GM12878 (cell line): ENCODE results near the gene RBPMS2. TPM values are rescaled to one million over a fixed set of nuclear protein-coding genes. Genes with fewer than 3 reads are reported as not detected.

Experiments
- ATAC-seq: fragments of 200-7000 bp; cut with Tn5 transposase; 3 replicates; pipeline ENCODE4 v1.9.1; 2020; ENCODE audit warnings: mild to moderate bottlenecking, moderate library complexity
- BruUV-seq: library from RNA; stranded (reverse); fragments of 400-500 nt; replicated peaks from 2 replicates; lab custom pipeline; 2021; lab: Mats Ljungman, UMichigan
- CTCF ChIA-PET: fragments of 300-600 bp; sonication (Branson Sonifier 250); formaldehyde crosslinking; extraction: SDS; loops from one replicate; lab custom pipeline; 2021; ENCODE audit warnings: inconsistent platforms; lab: Yijun Ruan, JAX
- POLR2A ChIA-PET: fragments of 350-600 bp; formaldehyde crosslinking; extraction: SDS; loops from one replicate; lab custom pipeline; 2021; ENCODE audit warnings: inconsistent platforms; lab: Charles Lee
- RAD21 ChIA-PET: fragments of 300-600 bp; sonication (Branson Sonifier 250); formaldehyde crosslinking; loops from one replicate; lab custom pipeline; 2023; ENCODE audit warnings: antibody characterized with exemption; ENCODE audit not compliant: unreplicated experiment; lab: Charles Lee
- SMC1A ChIA-PET: fragments of 300-600 bp; sonication (Branson Sonifier 250); formaldehyde crosslinking; loops from one replicate; lab custom pipeline; 2023; ENCODE audit not compliant: unreplicated experiment, uncharacterized antibody; lab: Charles Lee
- DNase-seq: peaks from one replicate; pipeline ENCODE4 v3.0.0-alpha.2; 2011; ENCODE audit warnings: low read depth, low spot score
- FAIRE-seq: peaks from 3 replicates; lab custom pipeline; 2011; peaks lifted over from hg19 to GRCh38; lab: Jason Lieb, UNC
- H2AFZ ChIP-seq: 2 replicates; pipeline ENCODE4 v1.6.0; 2011; ENCODE audit warnings: low read depth, low read length, control low read depth; ENCODE audit not compliant: control insufficient read depth
- H3K27ac ChIP-seq: 2 replicates; pipeline ENCODE4 v1.5.1; 2011; ENCODE audit warnings: control low read depth; ENCODE audit not compliant: control insufficient read depth, insufficient read depth
- H3K27me3 ChIP-seq, 2 experiments: replicated peaks in 1 of 2; 2 replicates each; pipeline versions ENCODE4 v1.6.0 to v1.6.1; 2011; ENCODE audit warnings: low read length in 1 of 2; ENCODE audit not compliant: control insufficient read depth in 2 of 2, insufficient read depth in 2 of 2
- H3K36me3 ChIP-seq, 2 experiments: 2 replicates each; pipeline ENCODE4 v1.5.1; 2011; ENCODE audit warnings: low read length in 1 of 2; ENCODE audit not compliant: control insufficient read depth in 2 of 2, insufficient read depth in 2 of 2
- H3K4me1 ChIP-seq: 2 replicates; pipeline ENCODE4 v1.6.1; 2011; ENCODE audit warnings: mild to moderate bottlenecking, low read length, moderate library complexity, mixed read lengths; ENCODE audit not compliant: control insufficient read depth, insufficient read depth
- H3K4me2 ChIP-seq: 2 replicates; pipeline ENCODE4 v1.6.0; 2011; ENCODE audit warnings: control low read depth; ENCODE audit not compliant: control insufficient read depth, insufficient read depth
- H3K4me3 ChIP-seq: fragments of 200-600 bp; sonication (generic); 2 replicates; pipeline ENCODE4 v1.5.1; 2016
- H3K79me2 ChIP-seq: 2 replicates; pipeline ENCODE4 v1.6.0; 2011; ENCODE audit warnings: low read length; ENCODE audit not compliant: control insufficient read depth, insufficient read depth
- H3K9ac ChIP-seq: 2 replicates; pipeline ENCODE4 v1.8.0; 2011; ENCODE audit warnings: low read length, control low read depth, mixed read lengths; ENCODE audit not compliant: control insufficient read depth, insufficient read depth
- H3K9me3 ChIP-seq: replicated peaks from 3 replicates; pipeline ENCODE4 v1.5.1; 2011; ENCODE audit warnings: mild to moderate bottlenecking, low read length; ENCODE audit not compliant: control insufficient read depth, insufficient read depth
- H4K20me1 ChIP-seq: 2 replicates; pipeline ENCODE4 v1.6.0; 2011; ENCODE audit not compliant: control insufficient read depth, insufficient read depth
- CBFB ChIP-seq: IDR thresholded peaks from 2 replicates; pipeline ENCODE4 v1.6.1; 2016; ENCODE audit warnings: antibody characterized with exemption, low read depth
- HDAC2 ChIP-seq: fragments of 200-600 bp; sonication (generic); IDR thresholded peaks from 2 replicates; pipeline ENCODE4 v1.6.1; 2017
- JUNB ChIP-seq: IDR thresholded peaks from 2 replicates; pipeline ENCODE4 v1.6.1; 2016; ENCODE audit warnings: antibody characterized with exemption, mild to moderate bottlenecking
- MTA2 ChIP-seq: fragments of 450-650 bp; IDR thresholded peaks from 2 replicates; pipeline ENCODE4 v1.6.1; 2016; ENCODE audit warnings: low read depth, mild to moderate bottlenecking, moderate library complexity
- POLR2AphosphoS2 ChIP-seq: IDR thresholded peaks from 2 replicates; pipeline ENCODE4 v1.6.1; 2011; ENCODE audit warnings: low read depth, mild to moderate bottlenecking, low read length, improper control_type of control experiment, moderate library complexity
- RAD21 ChIP-seq: IDR thresholded peaks from 2 replicates; pipeline ENCODE4 v1.6.1; 2011; ENCODE audit warnings: mild to moderate bottlenecking, low read depth, low read length, moderate library complexity; ENCODE audit not compliant: insufficient read depth
- RBBP5 ChIP-seq: fragments of 200-600 bp; sonication (generic); conservative IDR thresholded peaks from 2 replicates; pipeline ENCODE4 v1.6.1; 2016
- RFX5 ChIP-seq: IDR thresholded peaks from 2 replicates; pipeline ENCODE4 v1.6.1; 2011; ENCODE audit warnings: low read depth, low read length, improper control_type of control experiment
- SIX5 ChIP-seq: IDR thresholded peaks from 2 replicates; pipeline ENCODE4 v1.6.1; 2011; ENCODE audit warnings: mild to moderate bottlenecking, low read depth, low read length, moderate library complexity; ENCODE audit not compliant: severe bottlenecking
- SREBF1 ChIP-seq: IDR thresholded peaks from 2 replicates; pipeline ENCODE4 v1.6.1; 2012; ENCODE audit warnings: mild to moderate bottlenecking, low read length
- SREBF2 ChIP-seq: IDR thresholded peaks from 2 replicates; pipeline ENCODE4 v1.6.1; 2012; ENCODE audit warnings: mild to moderate bottlenecking, low read length
- SUZ12 ChIP-seq: fragments of 200-600 bp; sonication (generic); IDR thresholded peaks from one replicate; pipeline ENCODE4 v1.6.1; 2018; ENCODE audit warnings: antibody characterized with exemption, mild to moderate bottlenecking; ENCODE audit not compliant: unreplicated experiment
- TAF1 ChIP-seq: IDR thresholded peaks from 2 replicates; pipeline ENCODE4 v1.6.1; 2011; ENCODE audit warnings: mild to moderate bottlenecking, low read depth, low read length, borderline replicate concordance
- TARDBP ChIP-seq: IDR thresholded peaks from 2 replicates; pipeline ENCODE4 v1.6.1; 2016; ENCODE audit warnings: borderline replicate concordance
- ZNF274 ChIP-seq: IDR thresholded peaks from one replicate; pipeline ENCODE4 v1.8.0; 2011; ENCODE audit not compliant: insufficient read length, insufficient read depth
- ZSCAN29 ChIP-seq: fragments of 450-650 bp; IDR thresholded peaks from 2 replicates; pipeline ENCODE4 v1.6.1; 2017; ENCODE audit warnings: mild to moderate bottlenecking, moderate library complexity
- WGBS: methylation state at CpG from one replicate; pipeline ENCODE4 v1.1.6; 2016; ENCODE audit warnings: low lambda C conversion rate; ENCODE audit not compliant: insufficient replicate concordance, insufficient coverage; ENCODE audit errors: missing lambda C conversion rate; 5-methylcytosine and 5-hydroxymethylcytosine counted together
- in situ Hi-C: fragments of 300-500 bp; cut with MboI; formaldehyde crosslinking; loops from 9 replicates; pipeline ENCODE4 v1.14.3; 2018; ENCODE audit warnings: mixed read lengths
- intact Hi-C: fragments of 100-400 bp; cut with micrococcal nuclease; formaldehyde crosslinking; loops from one replicate; pipeline ENCODE4 v1.14.2; 2022; ENCODE audit not compliant: unreplicated experiment
- polyA plus RNA-seq, 11 experiments: library from polyadenylated mRNA; depleted of rRNA in 4 of 11; unstranded in 6 of 11; stranded (reverse) in 5 of 11; fragments of >200 nt; fragmentation: Nextera tagmentation in 4 of 11; fragmentation: Illumina TruSeq in 1 of 11; extraction: Ambion mirVana in 4 of 11; extraction: Trizol in 1 of 11; gene quantifications; 1 replicate in 1 of 11; 2 replicates in 10 of 11; pipeline versions ENCODE4 v1.2.1 to v1.2.3, GENCODE V29; 2011 to 2016; ENCODE audit warnings: inconsistent platforms in 2 of 11, missing spikeins in 2 of 11, low read depth in 1 of 11
- total RNA-seq, 4 experiments: library from RNA; depleted of rRNA in 3 of 4; stranded (reverse); fragments of >200 nt in 3 of 4; fragmentation: Illumina TruSeq in 1 of 4; extraction: Trizol in 1 of 4; gene quantifications; 2 replicates each; pipeline versions ENCODE4 v1.2.1 to v1.2.3, GENCODE V29; 2013 to 2021
- TF ChIP-seq, protein P1 (sequence below): fragments of 450-650 bp; conservative IDR thresholded peaks from 2 replicates; pipeline ENCODE4 v1.6.1; 2017; ENCODE audit warnings: mild to moderate bottlenecking, moderate library complexity
- TF ChIP-seq, protein P2 (sequence below): IDR thresholded peaks from 2 replicates; pipeline ENCODE4 v1.6.1; 2012; ENCODE audit warnings: low read depth, low read length, improper control_type of control experiment

Gene RBPMS2
- total and polyA plus RNA-seq, 10 of the 15 experiments (the other 5 are each of a cell fraction or from before 2014, with no cell fraction given) = 0.06 to 0.31 (median 0.19) TPM; not detected in 3

DNA sequence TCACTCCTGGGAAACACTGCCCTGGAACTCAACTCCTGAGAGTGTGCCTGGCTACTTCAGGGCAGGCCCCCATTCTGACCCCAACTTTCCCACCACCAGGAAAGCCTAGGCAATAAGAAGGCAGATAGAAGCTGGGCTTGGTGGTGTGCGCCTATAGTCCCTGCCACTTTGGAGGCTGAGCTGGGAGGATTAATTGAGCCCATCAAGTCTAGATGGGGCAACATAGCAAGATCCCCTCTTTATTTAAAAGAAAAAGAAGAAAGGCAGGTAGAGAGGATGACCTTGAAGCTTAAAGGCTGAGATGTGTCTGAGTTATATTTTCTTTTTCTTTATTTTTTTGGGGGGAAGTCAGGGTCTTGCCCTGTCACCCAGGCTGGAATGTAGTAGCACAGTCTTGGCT lies 4.2 kb upstream of the RBPMS2 start:
- RAD21 ChIA-PET = interaction anchor here (1.3 kb wide), 1 partner anchor 115 kb away, joined by 5 read pairs; no protein-coding TSS in a partner anchor
- ATAC-seq (no peak), FAIRE-seq (no peak), DNase-seq (no peak)
- CTCF ChIA-PET = interaction anchor here (0.9 to 7.8 kb wide), 3 partner anchors 12 to 40 kb away, joined by 3 to 55 read pairs (median 3); no protein-coding TSS in a partner anchor
- Histone ChIP-seq H3K27me3 (peaks cover 3 to 13% of the 10 kb centered on the region in 2 experiments; a peak in 3 of 4 replicates), H3K4me3 (no peak overlapping the region), H3K4me2 (no peak overlapping the region), H4K20me1 (no peaks in the 10 kb centered on the region), H3K27ac (no peak overlapping the region), H2AFZ (no peak overlapping the region), H3K36me3 (no peaks in the 10 kb centered on the region), H3K9ac (no peak overlapping the region), H3K4me1 (no peaks in the 10 kb centered on the region), H3K9me3 (no peaks in the 10 kb centered on the region), H3K79me2 (no peaks in the 10 kb centered on the region)
- WGBS = 94% methylated on average over 1 of the region's 1 CpG
- TF ChIP-seq RFX5 (no peak), SREBF2 (no peak), JUNB (no peak), SUZ12 (no peak), CBFB (no peak), SREBF1 (no peak), TAF1 (no peak), ZNF274 (no peak), TARDBP (no peak), POLR2AphosphoS2 (no peak), SIX5 (no peak), ZSCAN29 (no peak), RAD21 (no peak), MTA2 (no peak), HDAC2 (no peak), RBBP5 (no peak)
- TF ChIP-seq, protein P1, sequence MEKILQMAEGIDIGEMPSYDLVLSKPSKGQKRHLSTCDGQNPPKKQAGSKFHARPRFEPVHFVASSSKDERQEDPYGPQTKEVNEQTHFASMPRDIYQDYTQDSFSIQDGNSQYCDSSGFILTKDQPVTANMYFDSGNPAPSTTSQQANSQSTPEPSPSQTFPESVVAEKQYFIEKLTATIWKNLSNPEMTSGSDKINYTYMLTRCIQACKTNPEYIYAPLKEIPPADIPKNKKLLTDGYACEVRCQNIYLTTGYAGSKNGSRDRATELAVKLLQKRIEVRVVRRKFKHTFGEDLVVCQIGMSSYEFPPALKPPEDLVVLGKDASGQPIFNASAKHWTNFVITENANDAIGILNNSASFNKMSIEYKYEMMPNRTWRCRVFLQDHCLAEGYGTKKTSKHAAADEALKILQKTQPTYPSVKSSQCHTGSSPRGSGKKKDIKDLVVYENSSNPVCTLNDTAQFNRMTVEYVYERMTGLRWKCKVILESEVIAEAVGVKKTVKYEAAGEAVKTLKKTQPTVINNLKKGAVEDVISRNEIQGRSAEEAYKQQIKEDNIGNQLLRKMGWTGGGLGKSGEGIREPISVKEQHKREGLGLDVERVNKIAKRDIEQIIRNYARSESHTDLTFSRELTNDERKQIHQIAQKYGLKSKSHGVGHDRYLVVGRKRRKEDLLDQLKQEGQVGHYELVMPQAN = no peak
- TF ChIP-seq, protein P2, sequence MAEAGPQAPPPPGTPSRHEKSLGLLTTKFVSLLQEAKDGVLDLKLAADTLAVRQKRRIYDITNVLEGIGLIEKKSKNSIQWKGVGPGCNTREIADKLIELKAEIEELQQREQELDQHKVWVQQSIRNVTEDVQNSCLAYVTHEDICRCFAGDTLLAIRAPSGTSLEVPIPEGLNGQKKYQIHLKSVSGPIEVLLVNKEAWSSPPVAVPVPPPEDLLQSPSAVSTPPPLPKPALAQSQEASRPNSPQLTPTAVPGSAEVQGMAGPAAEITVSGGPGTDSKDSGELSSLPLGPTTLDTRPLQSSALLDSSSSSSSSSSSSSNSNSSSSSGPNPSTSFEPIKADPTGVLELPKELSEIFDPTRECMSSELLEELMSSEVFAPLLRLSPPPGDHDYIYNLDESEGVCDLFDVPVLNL = no peak
- no TSS peak for BruUV-seq
- intact Hi-C loops (no loop called here), in situ Hi-C loops (no loop called here)
- SMC1A ChIA-PET = interaction anchor here (1.1 to 1.4 kb wide), 2 partner anchors 52 to 115 kb away, joined by 3 to 6 read pairs; no protein-coding TSS in a partner anchor
- POLR2A ChIA-PET = no interaction called here
